Peyer's patch (tissue), 4 donors: ENCODE data around the gene RANBP1.

Experiments used
- POLR2A ChIP-seq, 2 donors: fragments of 450-650 bp; IDR thresholded peaks; one replicate each; pipeline ENCODE4 v1.5.1; 2017; ENCODE audit warnings: antibody characterized with exemption in 2 of 2, mild to moderate bottlenecking in 2 of 2, moderate library complexity in 2 of 2
- TF ChIP-seq, protein P1 (sequence below), 6 experiments: fragments of 450-650 bp in 4 of 6; fragments of 200-600 bp in 2 of 6; sonication (generic) in 1 of 6; IDR thresholded peaks; one replicate each; pipeline ENCODE4 v1.5.1; 2017 to 2019; ENCODE audit warnings: antibody characterized with exemption in 6 of 6, mild to moderate bottlenecking in 3 of 6, moderate library complexity in 1 of 6

DNA sequence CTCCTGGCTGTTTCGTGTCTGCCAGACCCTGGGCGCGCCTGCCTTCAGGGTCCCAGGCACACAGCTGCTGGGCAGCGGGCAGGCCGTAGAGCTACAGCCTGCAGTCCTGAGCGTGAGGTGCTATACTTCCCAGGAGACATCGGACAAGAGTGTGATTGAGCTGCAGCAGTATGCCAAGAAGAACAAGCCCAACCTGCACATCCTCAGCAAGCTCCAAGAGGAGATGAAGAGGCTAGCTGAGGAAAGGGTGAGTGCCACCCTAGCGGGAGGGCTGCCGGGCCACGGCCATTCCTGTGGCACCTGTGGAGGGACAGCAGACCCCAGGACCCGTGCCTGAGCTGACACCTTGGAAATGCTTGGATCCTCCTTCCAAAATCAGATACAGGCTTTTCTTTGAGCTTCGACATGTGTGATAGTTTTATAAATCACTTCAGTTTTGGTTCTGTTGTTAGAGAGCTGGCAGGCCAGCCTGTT is 7.1 kb upstream of the RANBP1 start:
- TF ChIP-seq, protein P1, sequence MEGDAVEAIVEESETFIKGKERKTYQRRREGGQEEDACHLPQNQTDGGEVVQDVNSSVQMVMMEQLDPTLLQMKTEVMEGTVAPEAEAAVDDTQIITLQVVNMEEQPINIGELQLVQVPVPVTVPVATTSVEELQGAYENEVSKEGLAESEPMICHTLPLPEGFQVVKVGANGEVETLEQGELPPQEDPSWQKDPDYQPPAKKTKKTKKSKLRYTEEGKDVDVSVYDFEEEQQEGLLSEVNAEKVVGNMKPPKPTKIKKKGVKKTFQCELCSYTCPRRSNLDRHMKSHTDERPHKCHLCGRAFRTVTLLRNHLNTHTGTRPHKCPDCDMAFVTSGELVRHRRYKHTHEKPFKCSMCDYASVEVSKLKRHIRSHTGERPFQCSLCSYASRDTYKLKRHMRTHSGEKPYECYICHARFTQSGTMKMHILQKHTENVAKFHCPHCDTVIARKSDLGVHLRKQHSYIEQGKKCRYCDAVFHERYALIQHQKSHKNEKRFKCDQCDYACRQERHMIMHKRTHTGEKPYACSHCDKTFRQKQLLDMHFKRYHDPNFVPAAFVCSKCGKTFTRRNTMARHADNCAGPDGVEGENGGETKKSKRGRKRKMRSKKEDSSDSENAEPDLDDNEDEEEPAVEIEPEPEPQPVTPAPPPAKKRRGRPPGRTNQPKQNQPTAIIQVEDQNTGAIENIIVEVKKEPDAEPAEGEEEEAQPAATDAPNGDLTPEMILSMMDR (IDR thresholded peaks at IDR 0.05) = no peak
- no peak for TF ChIP-seq POLR2A (IDR thresholded peaks at IDR 0.05)
